OCI-LY3 (cell line): Measurements from ENCODE around the gene PIGBOS1.

Experiments used
- H2AFZ ChIP-seq: fragments of 200-600, 300-600 bp; shearing (Covaris generic); 2 replicates; pipeline ENCODE4 v1.6.0; 2014; ENCODE audit warnings: antibody characterized with exemption, low read depth, low read length
- H3K27ac ChIP-seq: fragments of 200-600, 300-600 bp; sonication (generic); 2 replicates; pipeline ENCODE4 v1.5.1; 2014; ENCODE audit warnings: mild to moderate bottlenecking, low read length, moderate library complexity, mixed read lengths
- H3K27me3 ChIP-seq: fragments of 200-600, 300-600 bp; sonication (generic); 2 replicates; pipeline ENCODE4 v1.6.1; 2014; ENCODE audit warnings: low read depth, low read length, mixed read lengths
- H3K36me3 ChIP-seq: fragments of 200-600, 300-600 bp; sonication (generic); replicated peaks from 2 replicates; pipeline ENCODE3; 2014; ENCODE audit warnings: low read depth, low read length, mixed read lengths
- H3K4me1 ChIP-seq: fragments of 300-600, 200-600 bp; sonication (generic); 2 replicates; pipeline ENCODE4 v1.6.1; 2014; ENCODE audit warnings: low read length, mixed read lengths
- H3K4me2 ChIP-seq: fragments of 200-600, 300-600 bp; sonication (generic); 2 replicates; pipeline ENCODE4 v1.6.1; 2014; ENCODE audit warnings: low read length, mixed read lengths
- H3K4me3 ChIP-seq: fragments of 300-600, 200-600 bp; sonication (generic); 2 replicates; pipeline ENCODE4 v1.5.1; 2014; ENCODE audit warnings: antibody characterized with exemption, mild to moderate bottlenecking, low read length, moderate library complexity
- H3K79me2 ChIP-seq: fragments of 300-600, 200-600 bp; shearing (Covaris generic); 2 replicates; pipeline ENCODE4 v1.6.1; 2014; ENCODE audit warnings: mild to moderate bottlenecking, low read length, mixed read lengths
- H3K9ac ChIP-seq: fragments of 300-600, 200-600 bp; shearing (Covaris generic); 2 replicates; pipeline ENCODE4 v1.6.0; 2014; ENCODE audit warnings: mild to moderate bottlenecking, low read length, moderate library complexity
- H3K9me3 ChIP-seq: fragments of 200-600, 300-600 bp; shearing (Covaris generic); 2 replicates; pipeline ENCODE4 v1.6.1; 2014; ENCODE audit warnings: low read length, mixed read lengths; ENCODE audit not compliant: insufficient read depth
- H4K20me1 ChIP-seq: fragments of 200-600, 300-600 bp; sonication (generic); 2 replicates; pipeline ENCODE4 v1.6.1; 2016; ENCODE audit warnings: low read length, mixed read lengths; ENCODE audit not compliant: insufficient read depth
- EZH2phosphoT487 ChIP-seq: fragments of 200-600 bp; shearing (Covaris generic); IDR thresholded peaks from 2 replicates; pipeline ENCODE4 v1.6.1; 2018; ENCODE audit warnings: antibody characterized with exemption, mixed run types, low read depth
- TF ChIP-seq, protein P1 (sequence below): fragments of 200-600, 300-600 bp; sonication (generic); IDR thresholded peaks from 2 replicates; pipeline ENCODE4 v1.5.1; 2014; ENCODE audit warnings: antibody characterized with exemption, low read length, low read depth

The PIGBOS1 gene

DNA sequence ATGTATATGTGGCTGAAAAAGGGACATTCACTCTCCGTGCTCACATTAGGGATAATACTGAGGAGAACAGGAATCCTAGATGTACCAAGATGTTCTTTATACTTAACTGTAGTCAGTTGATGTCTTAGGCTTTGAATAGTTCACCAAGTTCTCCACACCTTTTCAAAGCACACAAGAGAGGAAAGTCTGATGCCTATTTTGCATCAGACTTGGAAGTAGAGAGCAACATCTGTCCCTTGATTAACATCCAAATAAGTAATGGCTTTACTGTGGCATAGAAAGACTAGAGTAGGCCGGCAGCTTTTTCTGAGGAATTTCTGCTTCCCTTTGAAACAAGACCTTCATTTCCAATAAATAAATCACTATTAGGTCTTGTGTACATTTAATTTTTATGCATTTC, 34.1 kb upstream of the PIGBOS1 start:
- H3K4me2 ChIP-seq: no peak overlapping the region
- H3K9ac ChIP-seq: no peak overlapping the region
- TF ChIP-seq, protein P1, sequence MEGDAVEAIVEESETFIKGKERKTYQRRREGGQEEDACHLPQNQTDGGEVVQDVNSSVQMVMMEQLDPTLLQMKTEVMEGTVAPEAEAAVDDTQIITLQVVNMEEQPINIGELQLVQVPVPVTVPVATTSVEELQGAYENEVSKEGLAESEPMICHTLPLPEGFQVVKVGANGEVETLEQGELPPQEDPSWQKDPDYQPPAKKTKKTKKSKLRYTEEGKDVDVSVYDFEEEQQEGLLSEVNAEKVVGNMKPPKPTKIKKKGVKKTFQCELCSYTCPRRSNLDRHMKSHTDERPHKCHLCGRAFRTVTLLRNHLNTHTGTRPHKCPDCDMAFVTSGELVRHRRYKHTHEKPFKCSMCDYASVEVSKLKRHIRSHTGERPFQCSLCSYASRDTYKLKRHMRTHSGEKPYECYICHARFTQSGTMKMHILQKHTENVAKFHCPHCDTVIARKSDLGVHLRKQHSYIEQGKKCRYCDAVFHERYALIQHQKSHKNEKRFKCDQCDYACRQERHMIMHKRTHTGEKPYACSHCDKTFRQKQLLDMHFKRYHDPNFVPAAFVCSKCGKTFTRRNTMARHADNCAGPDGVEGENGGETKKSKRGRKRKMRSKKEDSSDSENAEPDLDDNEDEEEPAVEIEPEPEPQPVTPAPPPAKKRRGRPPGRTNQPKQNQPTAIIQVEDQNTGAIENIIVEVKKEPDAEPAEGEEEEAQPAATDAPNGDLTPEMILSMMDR: no peak
- TF ChIP-seq EZH2phosphoT487: no peak
- H2AFZ ChIP-seq: no peak overlapping the region
- no peaks in the 10 kb centered on the region for H3K4me1 ChIP-seq
- no peak overlapping the region for H3K27ac ChIP-seq
- H4K20me1 ChIP-seq: no peaks in the 10 kb centered on the region
- H3K9me3 ChIP-seq: no peaks in the 10 kb centered on the region
- no peak overlapping the region for H3K4me3 ChIP-seq
- no peaks in the 10 kb centered on the region for H3K27me3 ChIP-seq
- H3K79me2 ChIP-seq: no peaks in the 10 kb centered on the region
- H3K36me3 ChIP-seq: peaks cover 17% of the 10 kb centered on the region

DNA sequence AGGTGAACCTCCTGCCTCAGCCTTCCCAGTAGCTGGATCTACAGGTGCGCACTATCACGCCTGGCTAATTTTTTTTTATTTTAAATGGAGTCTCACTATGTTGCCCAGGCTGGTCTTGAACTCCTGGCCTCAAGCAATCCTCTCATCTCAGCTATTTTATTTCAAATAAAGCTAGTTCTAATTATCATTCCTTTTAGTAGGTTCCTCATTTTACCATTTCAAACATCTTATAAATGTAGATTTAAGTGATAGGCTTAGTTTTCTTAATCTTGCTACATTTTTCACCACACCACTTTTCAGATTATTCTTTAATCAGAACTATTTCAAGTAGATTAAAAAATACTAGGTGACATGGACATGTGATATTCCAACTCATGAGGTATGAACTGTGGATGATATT, 30.4 kb upstream of the PIGBOS1 start:
- H3K9me3 ChIP-seq: no peaks in the 10 kb centered on the region

DNA sequence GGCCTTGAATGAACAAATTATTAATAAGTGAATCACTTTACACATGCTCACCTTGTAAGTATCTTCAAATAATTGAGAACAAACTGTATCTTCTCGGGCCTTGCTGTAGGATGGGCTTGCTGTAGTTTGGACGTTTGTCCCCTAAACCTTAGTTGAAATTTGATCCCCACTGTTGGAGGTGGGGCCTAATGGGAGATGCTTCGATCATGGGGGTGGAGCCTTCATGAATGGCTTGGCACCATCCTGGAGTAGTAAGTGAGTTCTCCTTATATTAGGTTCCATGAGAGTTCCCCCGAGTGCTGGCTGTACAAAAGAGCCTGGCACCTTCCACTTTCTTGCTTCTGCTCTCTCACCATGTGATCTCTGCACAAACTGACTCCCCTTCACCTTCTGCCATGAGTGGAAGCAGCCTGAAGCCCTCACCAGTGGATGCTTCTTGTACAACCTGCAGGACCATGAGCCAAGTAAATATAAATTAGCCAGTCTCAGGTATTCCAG, 29.4 kb upstream of the PIGBOS1 start:
- no peak overlapping the region for H3K9ac ChIP-seq
- TF ChIP-seq, protein P1: no peak
- TF ChIP-seq EZH2phosphoT487: no peak
- H3K36me3 ChIP-seq: peaks cover 7% of the 10 kb centered on the region
- H3K4me3 ChIP-seq: no peak overlapping the region
- H3K4me2 ChIP-seq: no peak overlapping the region
- H3K27ac ChIP-seq: no peak overlapping the region
- no peaks in the 10 kb centered on the region for H3K9me3 ChIP-seq
- H3K27me3 ChIP-seq: no peaks in the 10 kb centered on the region
- H2AFZ ChIP-seq: no peak overlapping the region
- no peaks in the 10 kb centered on the region for H4K20me1 ChIP-seq
- H3K79me2 ChIP-seq: no peaks in the 10 kb centered on the region
- no peaks in the 10 kb centered on the region for H3K4me1 ChIP-seq

More for the DNA sequence above, 30.4 kb upstream of the PIGBOS1 start:
- no peaks in the 10 kb centered on the region for H3K27me3 ChIP-seq
- H2AFZ ChIP-seq: no peak overlapping the region
- H3K9ac ChIP-seq: no peak overlapping the region
- H3K27ac ChIP-seq: no peak overlapping the region
- TF ChIP-seq, protein P1: no peak
- TF ChIP-seq EZH2phosphoT487: no peak
- H3K4me1 ChIP-seq: no peaks in the 10 kb centered on the region
- H3K36me3 ChIP-seq: peaks cover 7% of the 10 kb centered on the region
- no peak overlapping the region for H3K4me2 ChIP-seq
- H4K20me1 ChIP-seq: no peaks in the 10 kb centered on the region
- no peak overlapping the region for H3K4me3 ChIP-seq
- H3K79me2 ChIP-seq: no peaks in the 10 kb centered on the region

DNA sequence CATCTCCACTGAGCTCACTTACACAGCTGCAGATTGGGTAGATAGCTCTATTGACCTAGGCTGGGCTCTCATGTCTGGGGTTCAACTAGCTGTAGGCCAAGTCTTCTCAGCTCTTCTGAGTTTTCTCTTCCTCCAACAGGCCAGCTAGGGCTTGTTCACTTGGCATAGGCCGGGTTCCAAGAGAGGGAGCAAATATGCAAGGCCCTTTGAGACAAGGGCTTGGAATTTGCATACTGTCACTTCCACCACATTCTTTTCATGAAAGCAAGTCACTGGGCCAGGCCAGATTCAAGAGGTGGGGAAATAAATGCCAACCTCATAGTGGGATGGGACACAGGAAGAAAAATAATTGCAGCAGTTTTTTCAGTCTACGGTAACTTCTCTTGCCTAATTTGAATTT, 25.3 kb upstream of the PIGBOS1 start:
- Histone ChIP-seq H3K4me2 (no peak overlapping the region), H3K4me3 (no peak overlapping the region), H3K9ac (no peak overlapping the region), H4K20me1 (no peaks in the 10 kb centered on the region), H3K36me3 (peaks cover 10% of the 10 kb centered on the region), H3K27ac (no peak overlapping the region), H3K79me2 (no peaks in the 10 kb centered on the region), H3K4me1 (no peaks in the 10 kb centered on the region), H2AFZ (no peak overlapping the region), H3K27me3 (no peaks in the 10 kb centered on the region), H3K9me3 (no peaks in the 10 kb centered on the region)
- TF ChIP-seq, protein P1: no peak
- TF ChIP-seq EZH2phosphoT487: no peak
